ENCODE measurements around the gene ARID1B.

DNA sequence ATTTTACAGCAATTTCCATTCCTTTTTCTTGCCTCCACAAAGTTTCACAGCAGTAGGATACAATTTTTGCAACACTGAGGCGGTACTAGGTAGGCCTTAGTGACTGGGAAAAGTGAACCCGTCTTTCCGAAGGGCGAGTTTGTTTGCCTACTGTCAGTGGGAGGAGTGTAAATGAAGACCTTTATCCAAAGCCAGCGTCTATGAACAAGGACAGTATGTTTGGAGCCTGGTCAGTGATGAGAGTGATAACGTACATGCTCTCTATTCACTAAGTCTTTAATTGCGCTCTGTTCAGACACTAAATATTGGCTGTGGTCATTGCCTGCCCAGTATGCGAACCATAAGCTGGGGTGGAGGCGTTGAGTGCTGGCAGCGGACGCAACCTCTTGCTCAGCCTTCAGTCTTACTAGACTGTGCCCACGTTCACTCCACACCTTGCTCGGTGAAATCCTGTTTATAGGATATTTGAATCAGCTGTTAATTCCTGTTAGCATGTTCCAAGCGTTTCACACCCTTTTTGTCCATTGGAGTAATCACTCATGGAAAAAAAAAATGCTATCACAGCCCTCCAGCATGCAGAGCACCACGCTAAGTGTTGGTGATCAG, 400.7 kb downstream of the ARID1B start:
- TF ChIP-seq GATA2 (IDR thresholded peaks at IDR 0.05; ENCODE audit: low read depth, low read length) (no peak), GATA3 (IDR thresholded peaks at IDR 0.05; ENCODE audit: low read depth, low read length) (no peak)
